Measurements from ENCODE around the gene MAOA. TPM values are rescaled to one million over a fixed set of nuclear protein-coding genes. Genes with fewer than 3 reads are reported as not detected.

The MAOA gene
- total RNA-seq, 2 donors from 2014 or later = 307 to 349 TPM

DNA sequence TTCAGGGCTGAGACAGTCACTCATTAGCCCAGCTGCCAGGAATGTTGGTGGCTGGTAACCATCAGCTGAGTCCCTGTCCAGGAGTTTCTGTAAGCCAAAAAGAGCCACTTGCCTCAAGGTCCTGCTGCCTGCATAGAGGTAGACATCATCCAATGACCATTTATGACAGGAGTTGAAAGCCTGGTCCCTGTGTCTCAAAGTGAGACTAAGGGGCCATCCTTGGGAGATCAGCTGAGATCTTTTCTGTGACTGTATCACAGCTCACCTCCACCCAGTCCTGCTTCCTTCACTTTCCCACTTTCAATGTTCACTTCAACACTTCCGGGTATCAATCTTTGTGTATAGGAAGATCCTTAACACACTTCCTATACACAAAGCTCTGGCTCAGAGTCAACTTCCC, 28.4 kb upstream of the MAOA start:
- H3K36me3 ChIP-seq = no peaks in the 10 kb centered on the region
- intact Hi-C loops (cut with DNase I) = no loop called here

DNA sequence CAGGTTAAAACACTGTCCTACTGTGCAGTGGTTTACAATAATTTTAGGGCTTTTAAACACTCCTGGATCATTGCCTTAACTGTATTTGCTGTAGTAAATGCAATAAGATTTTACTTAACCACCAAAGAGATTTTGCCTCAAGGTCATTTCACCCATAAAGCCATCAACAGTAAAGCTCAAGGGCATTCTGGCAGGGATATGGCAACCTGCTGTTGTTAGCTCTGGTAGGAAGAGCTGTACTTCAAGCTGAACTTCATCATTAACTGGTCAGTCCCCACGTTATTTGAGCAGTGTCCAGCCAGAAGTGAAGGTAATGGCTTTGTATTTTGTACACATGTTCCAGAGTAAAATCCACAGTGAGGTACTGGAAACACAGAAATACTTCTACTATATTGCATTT, 26.9 kb upstream of the MAOA start:
- Histone ChIP-seq H3K9me3 (no peaks in the 10 kb centered on the region), H3K36me3 (no peaks in the 10 kb centered on the region), H3K27me3 (peaks cover 4% of the 10 kb centered on the region), H3K27ac (no peak overlapping the region), H3K4me1 (no peaks in the 10 kb centered on the region), H3K9ac (ENCODE audit: low read depth in 2 of 2, low read length in 2 of 2) (no peak overlapping the region), H3K4me3 (no peak overlapping the region)
- intact Hi-C loops (cut with DNase I) = no loop called here
- TF ChIP-seq, protein P1, sequence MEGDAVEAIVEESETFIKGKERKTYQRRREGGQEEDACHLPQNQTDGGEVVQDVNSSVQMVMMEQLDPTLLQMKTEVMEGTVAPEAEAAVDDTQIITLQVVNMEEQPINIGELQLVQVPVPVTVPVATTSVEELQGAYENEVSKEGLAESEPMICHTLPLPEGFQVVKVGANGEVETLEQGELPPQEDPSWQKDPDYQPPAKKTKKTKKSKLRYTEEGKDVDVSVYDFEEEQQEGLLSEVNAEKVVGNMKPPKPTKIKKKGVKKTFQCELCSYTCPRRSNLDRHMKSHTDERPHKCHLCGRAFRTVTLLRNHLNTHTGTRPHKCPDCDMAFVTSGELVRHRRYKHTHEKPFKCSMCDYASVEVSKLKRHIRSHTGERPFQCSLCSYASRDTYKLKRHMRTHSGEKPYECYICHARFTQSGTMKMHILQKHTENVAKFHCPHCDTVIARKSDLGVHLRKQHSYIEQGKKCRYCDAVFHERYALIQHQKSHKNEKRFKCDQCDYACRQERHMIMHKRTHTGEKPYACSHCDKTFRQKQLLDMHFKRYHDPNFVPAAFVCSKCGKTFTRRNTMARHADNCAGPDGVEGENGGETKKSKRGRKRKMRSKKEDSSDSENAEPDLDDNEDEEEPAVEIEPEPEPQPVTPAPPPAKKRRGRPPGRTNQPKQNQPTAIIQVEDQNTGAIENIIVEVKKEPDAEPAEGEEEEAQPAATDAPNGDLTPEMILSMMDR (IDR thresholded peaks at IDR 0.05) = no peak
- no peak for DNase-seq

More for the DNA sequence above, 28.4 kb upstream of the MAOA start:
- DNase-seq = no peak
- no peak overlapping the region for H3K4me3 ChIP-seq
- no peaks in the 10 kb centered on the region for H3K4me1 ChIP-seq
- H3K9ac ChIP-seq (ENCODE audit: low read depth in 2 of 2, low read length in 2 of 2) = no peak overlapping the region
- H3K9me3 ChIP-seq = no peaks in the 10 kb centered on the region
- peaks cover 4% of the 10 kb centered on the region for H3K27me3 ChIP-seq
- TF ChIP-seq, protein P1 (IDR thresholded peaks at IDR 0.05) = no peak
- no peak overlapping the region for H3K27ac ChIP-seq

DNA sequence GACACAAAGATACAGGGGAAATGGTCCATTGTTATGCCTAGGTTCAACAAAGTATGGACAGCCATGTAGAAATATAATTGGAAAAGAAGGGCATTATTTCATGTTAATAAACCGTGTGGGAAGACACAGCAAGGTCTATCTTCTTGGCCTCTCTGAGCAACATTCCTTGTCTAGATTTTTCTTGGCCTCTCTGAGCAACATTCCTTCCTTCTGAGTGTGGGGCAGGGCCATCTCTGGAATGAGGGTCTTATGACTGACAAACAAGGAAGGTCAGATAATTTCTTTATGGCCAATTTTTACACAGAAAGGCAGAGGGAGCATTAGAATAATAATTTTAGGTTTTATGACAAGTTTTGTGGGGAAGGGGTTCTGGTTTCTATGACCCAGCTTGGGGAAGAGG, 24.3 kb upstream of the MAOA start:
- intact Hi-C loops (cut with DNase I) = no loop called here
- Histone ChIP-seq H3K4me3 (no peak overlapping the region), H3K27me3 (peaks cover 4% of the 10 kb centered on the region), H3K27ac (no peak overlapping the region), H3K36me3 (no peaks in the 10 kb centered on the region), H3K9ac (ENCODE audit: low read depth in 2 of 2, low read length in 2 of 2) (no peak overlapping the region), H3K9me3 (no peaks in the 10 kb centered on the region), H3K4me1 (no peaks in the 10 kb centered on the region)
- TF ChIP-seq, protein P1 (IDR thresholded peaks at IDR 0.05) = no peak
- DNase-seq = no peak

DNA sequence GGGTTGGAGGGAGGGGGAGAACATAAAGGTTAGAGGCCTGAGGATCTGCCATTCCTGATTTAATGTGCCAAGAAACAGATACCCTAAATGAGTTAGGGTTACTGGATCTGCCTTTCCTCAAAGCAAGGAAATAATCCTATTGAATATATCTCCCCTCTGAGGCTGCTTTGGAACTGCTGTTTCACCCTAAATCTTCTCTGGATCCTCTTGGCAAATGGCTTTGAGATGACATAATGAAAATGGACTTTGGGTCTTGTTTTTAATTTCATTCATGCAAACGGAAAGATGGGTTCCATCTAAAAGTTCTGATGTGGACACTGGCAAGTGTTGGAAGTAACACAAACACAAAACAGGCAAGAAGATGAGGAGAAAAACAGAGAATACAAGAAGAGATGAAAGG, 23.0 kb upstream of the MAOA start:
- no peak for DNase-seq
- H3K4me1 ChIP-seq = no peaks in the 10 kb centered on the region
- no peak overlapping the region for H3K9ac ChIP-seq (ENCODE audit: low read depth in 2 of 2, low read length in 2 of 2)
- intact Hi-C loops (cut with DNase I) = no loop called here
- no peak overlapping the region for H3K4me3 ChIP-seq
- no peaks in the 10 kb centered on the region for H3K36me3 ChIP-seq
- peaks cover 4% of the 10 kb centered on the region for H3K27me3 ChIP-seq
- H3K27ac ChIP-seq = no peak overlapping the region
- TF ChIP-seq, protein P1 (IDR thresholded peaks at IDR 0.05) = no peak
- no peaks in the 10 kb centered on the region for H3K9me3 ChIP-seq

DNA sequence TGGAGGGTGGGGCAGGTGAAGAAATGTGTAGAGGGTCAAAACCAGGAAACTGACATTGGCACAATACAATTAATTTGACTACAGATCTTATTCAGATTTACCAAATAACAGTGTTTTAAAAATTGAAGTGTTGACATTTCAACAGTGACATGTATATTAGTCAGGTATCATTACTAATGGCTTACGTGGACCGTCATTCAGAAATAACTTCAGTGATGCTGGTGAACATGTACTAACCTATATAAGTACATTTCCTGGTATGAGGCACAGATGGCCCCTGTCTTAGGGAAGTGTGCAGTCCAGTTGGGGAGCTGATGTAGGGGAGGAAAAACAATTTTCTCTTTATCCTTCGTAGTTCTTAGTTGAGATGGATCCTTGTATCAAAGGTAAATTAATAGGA, 22.3 kb upstream of the MAOA start:
- no peak overlapping the region for H3K9ac ChIP-seq (ENCODE audit: low read depth in 2 of 2, low read length in 2 of 2)
- H3K27me3 ChIP-seq = peaks cover 4% of the 10 kb centered on the region
- no peaks in the 10 kb centered on the region for H3K4me1 ChIP-seq
- no peaks in the 10 kb centered on the region for H3K36me3 ChIP-seq
- DNase-seq = no peak
- no peak overlapping the region for H3K27ac ChIP-seq
- H3K9me3 ChIP-seq = no peaks in the 10 kb centered on the region
- TF ChIP-seq, protein P1 (IDR thresholded peaks at IDR 0.05) = no peak
- intact Hi-C loops (cut with DNase I) = no loop called here
- H3K4me3 ChIP-seq = no peak overlapping the region

DNA sequence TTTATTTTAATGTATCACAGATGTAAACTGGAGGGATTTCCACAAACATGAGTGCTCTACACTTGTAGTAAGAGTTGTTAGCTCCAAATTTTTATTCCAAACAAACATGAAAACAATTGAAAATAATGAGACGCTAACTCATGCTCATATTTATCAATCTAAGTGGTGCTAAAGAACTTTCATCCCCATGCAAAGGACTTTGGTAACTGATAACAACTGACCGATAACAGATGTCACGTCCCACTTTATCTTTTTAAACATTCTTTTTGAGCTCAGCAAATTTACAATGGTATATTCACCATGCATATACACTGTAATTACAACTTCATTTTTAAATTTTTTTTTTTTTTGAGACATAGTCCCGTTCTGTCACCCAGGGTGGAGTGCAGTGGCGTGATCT, 15.6 kb upstream of the MAOA start:
- H3K27me3 ChIP-seq = no peaks in the 10 kb centered on the region
- TF ChIP-seq, protein P1 (IDR thresholded peaks at IDR 0.05) = no peak
- no peak overlapping the region for H3K27ac ChIP-seq
- no peak overlapping the region for H3K9ac ChIP-seq (ENCODE audit: low read depth in 2 of 2, low read length in 2 of 2)
- H3K36me3 ChIP-seq = no peaks in the 10 kb centered on the region
- no peaks in the 10 kb centered on the region for H3K9me3 ChIP-seq
- no peaks in the 10 kb centered on the region for H3K4me1 ChIP-seq
- no peak overlapping the region for H3K4me3 ChIP-seq
- intact Hi-C loops (cut with DNase I) = no loop called here
- no peak for DNase-seq
